Suppressor macrophage treated with lipopolysaccharide for 4 hours (primary cell): ENCODE measurements around the gene SDK1.

Experiments used
- DNase-seq: peaks from one replicate; pipeline ENCODE4 v3.0.0-alpha.2; 2020

The SDK1 gene

GRCh38 chr7:4029941-4030340, 728.9 kb downstream of the SDK1 start:
- DNase-seq, result no peak

- no peak for DNase-seq
Measured at GRCh38 chr7:4030346-4030950, 729.4 kb downstream of the SDK1 start.

DNA sequence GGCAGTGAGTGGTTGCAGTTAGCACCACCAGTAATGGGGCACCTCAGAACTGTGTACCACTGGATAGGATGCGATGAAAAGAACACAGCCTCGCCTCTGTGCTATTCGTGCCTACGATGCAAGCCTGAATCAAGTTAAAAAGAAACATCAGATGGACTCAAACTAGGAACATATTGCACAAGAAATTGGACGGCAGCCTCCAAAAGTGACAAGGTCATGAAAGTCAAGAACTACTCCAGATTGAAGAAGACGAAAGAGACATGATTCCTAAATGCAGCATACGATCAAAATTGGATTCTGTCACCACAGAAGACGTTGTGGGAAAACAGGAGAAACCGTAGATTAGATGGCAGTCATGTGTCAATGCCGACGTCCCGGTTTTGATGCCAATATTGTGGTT, 732.9 kb downstream of the SDK1 start:
- DNase-seq, result no peak

DNA sequence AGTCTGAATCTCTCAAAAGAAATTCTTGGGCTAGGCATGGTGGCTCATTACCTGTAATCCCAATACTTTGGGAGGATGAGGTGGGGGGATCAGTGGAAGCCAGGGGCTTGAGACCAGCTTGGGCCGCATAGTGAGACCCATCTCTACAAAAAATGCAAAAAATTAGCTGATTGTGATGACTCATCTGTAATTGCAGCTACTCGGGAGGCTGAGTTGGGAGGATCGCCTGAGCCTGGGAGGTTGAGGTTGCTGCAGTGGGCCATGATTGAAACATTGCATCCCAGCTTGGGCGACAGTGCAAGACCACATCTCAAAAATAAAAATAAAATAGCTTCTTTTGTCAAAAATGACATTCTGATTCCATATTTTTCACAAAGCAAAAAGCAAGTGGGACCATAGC, 736.3 kb downstream of the SDK1 start:
- DNase-seq, result no peak

- no peak for DNase-seq
Measured at GRCh38 chr7:4037877-4038276, 736.8 kb downstream of the SDK1 start.

GRCh38 chr7:4040109-4040928, 739.3 kb downstream of the SDK1 start:
- DNase-seq, result no peak

- no peak for DNase-seq
Measured at GRCh38 chr7:4042402-4043045, 741.5 kb downstream of the SDK1 start.

DNA sequence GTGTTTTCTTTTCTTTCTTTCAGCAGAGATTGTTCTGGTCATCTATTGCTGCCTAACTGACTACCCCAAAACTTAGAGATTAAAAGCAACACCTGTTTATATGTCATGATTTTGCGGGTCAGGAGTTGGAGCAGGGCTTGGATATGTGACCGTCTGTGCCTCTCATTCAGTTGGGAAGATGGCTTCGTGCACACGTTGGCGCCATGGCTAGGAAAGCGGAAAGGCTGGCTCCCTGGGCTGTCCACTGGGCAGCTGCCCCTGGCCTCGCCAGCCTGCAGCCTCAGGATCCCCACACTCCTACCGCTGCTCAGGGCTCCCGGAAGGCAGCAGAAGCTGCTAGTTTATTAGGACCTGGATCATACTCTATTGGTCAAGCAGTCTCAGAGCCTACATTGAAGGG, 742.9 kb downstream of the SDK1 start:
- no peak for DNase-seq

DNA sequence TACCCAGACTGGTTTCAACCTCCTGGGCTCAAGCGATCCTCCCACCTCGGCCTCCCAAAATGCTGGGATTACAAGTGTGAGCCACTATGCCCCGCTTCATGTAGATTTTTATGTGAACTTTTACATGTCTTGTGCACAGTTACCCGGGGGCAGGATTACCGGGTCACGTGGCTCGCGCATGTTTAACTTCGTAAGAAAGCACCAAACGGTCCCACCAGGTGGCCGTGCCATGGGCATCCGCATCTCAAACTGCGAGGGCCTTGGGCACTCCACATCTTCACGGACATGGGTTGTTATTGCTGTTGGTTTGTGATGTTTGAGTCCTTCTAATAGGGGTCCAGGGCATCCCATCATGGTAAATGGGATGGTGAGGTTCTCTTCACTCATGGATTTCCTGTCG, 744.4 kb downstream of the SDK1 start:
- DNase-seq, result no peak

GRCh38 chr7:4045975-4046374, 744.9 kb downstream of the SDK1 start:
- no peak for DNase-seq

- no peak for DNase-seq
Measured at GRCh38 chr7:4048336-4048735, 747.3 kb downstream of the SDK1 start.

DNA sequence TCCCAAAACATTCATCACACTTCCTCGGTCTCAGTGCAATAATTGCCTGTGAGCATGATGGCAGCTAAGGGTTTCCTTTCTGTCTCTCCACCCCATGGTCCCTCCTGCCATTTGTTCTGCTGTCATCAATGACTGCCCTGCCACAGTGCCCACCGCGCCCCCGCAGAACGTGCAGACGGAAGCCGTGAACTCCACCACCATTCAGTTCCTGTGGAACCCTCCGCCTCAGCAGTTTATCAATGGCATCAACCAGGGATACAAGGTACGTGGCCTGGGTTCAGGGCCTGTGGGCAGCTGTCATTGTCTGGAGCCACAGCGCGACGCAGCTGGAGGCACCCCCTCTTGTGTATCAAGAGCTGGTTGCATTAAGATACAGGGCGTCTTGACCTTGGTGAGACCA, 748.1 kb downstream of the SDK1 start:
- no peak for DNase-seq

- DNase-seq, result no peak
Measured at GRCh38 chr7:4050126-4050660, 749.1 kb downstream of the SDK1 start.

- DNase-seq, result no peak
Measured at GRCh38 chr7:4051696-4052095, 750.6 kb downstream of the SDK1 start.

GRCh38 chr7:4052130-4052529, 751.1 kb downstream of the SDK1 start:
- no peak for DNase-seq

DNA sequence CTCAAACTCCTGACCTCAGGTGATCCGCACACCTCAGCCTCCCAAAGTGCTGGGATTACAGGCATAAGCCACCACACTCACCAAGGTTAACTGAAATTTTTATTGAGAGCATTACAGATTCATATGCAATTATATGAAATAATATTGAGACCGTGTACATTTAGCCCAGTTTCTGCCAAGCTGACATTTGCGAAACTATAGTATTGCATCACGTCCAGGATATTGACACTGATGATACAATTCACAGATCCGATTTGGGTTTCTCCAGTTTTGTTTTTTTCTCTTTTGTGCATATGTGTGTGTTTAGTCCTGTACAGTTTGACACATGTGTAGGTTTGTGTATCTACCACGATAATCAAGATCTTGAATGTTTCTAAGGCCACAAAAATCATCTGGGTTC, 753.1 kb downstream of the SDK1 start:
- no peak for DNase-seq

- DNase-seq, result no peak
Measured at GRCh38 chr7:4056552-4057288, 755.7 kb downstream of the SDK1 start.

GRCh38 chr7:4057289-4057616, 756.2 kb downstream of the SDK1 start:
- DNase-seq, result no peak

- no peak for DNase-seq
Measured at GRCh38 chr7:4058158-4058557, 757.1 kb downstream of the SDK1 start.

- no peak for DNase-seq
Measured at GRCh38 chr7:4065190-4065589, 764.1 kb downstream of the SDK1 start.

- DNase-seq, result no peak
Measured at GRCh38 chr7:4066206-4066605, 765.2 kb downstream of the SDK1 start.

GRCh38 chr7:4066626-4067475, 765.8 kb downstream of the SDK1 start:
- DNase-seq, result no peak

DNA sequence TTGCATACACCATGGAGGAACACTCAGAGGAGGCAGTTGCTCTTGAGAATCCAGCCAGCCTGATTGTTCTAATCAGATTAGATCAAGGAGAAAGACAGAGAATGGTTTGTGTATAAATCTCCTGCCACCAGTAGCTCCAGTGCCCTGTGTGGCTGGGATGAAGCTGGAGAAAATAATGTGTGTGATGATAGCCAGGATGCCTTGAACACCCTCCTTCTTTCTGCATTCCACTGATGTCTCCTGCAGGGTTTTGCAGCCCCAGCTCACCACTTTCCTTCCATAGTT, 766.4 kb downstream of the SDK1 start:
- no peak for DNase-seq
